SH-SY5Y (cell line): ENCODE results near the gene LRRC8C.

ENCODE experiments used
- GATA2 ChIP-seq: IDR thresholded peaks from 2 replicates; pipeline ENCODE4 v1.6.1; 2011; ENCODE audit warnings: mild to moderate bottlenecking, low read depth, low read length
- GATA3 ChIP-seq: IDR thresholded peaks from 2 replicates; pipeline ENCODE4 v1.6.1; 2011; ENCODE audit warnings: low read depth, mild to moderate bottlenecking, low read length, moderate library complexity

GRCh38 chr1:89640440-89640839 lies 7.5 kb downstream of the LRRC8C start:
- peak; percentile 39; the same call in 1 of the 2 replicates for TF ChIP-seq GATA2
- TF ChIP-seq GATA3, result 0 out of 2 replicates have a peak, but pooled peaks have one; percentile 41
